ENCODE results near the gene EPAS1. TPM values are rescaled to one million over a fixed set of nuclear protein-coding genes. Genes with fewer than 3 reads are reported as not detected.
A peak's percentile ranks its signal among the peaks of the same experiment; 100 is the strongest.

EPAS1 gene
- polyA plus RNA-seq, 2 of the 4 experiments (the other 2 are of a cell fraction): 128 to 143 TPM

DNA sequence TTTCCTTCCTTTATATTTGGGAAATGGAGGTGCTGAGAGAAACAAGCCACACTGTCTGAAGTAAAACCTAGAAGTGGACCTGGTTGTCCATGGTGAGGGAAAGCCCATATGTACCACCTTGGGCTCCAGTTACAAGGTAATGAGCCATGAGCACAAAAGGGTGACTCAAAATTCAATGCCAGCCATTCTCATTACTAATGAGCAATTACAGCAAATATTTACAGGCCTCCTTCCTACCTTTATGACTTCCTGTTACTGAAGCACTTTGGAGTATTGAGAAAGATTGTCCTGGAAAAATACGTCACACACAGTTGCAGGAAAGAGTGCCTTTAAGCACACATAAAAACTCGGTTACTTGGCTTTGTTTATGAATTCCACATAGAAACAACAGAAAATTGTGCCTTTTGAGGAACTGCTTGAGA lies 9.1 kb downstream of the EPAS1 start (continued):
- TF ChIP-seq EP300 (IDR thresholded peaks at IDR 0.05): peak; percentile 84 to 89; a peak in 3 of 5 replicates
- no peak for TF ChIP-seq ZSCAN20 (CRISPR knock-in tag; IDR thresholded peaks at IDR 0.05)
- no peak for TF ChIP-seq KDM5A (IDR thresholded peaks at IDR 0.05)
- TF ChIP-seq TP53 (CRISPR knock-in tag; IDR thresholded peaks at IDR 0.05): no peak
- TF ChIP-seq CHD4 (IDR thresholded peaks at IDR 0.05; ENCODE audit: borderline replicate concordance): no peak
- TF ChIP-seq, protein P1, sequence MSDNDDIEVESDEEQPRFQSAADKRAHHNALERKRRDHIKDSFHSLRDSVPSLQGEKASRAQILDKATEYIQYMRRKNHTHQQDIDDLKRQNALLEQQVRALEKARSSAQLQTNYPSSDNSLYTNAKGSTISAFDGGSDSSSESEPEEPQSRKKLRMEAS (IDR thresholded peaks at IDR 0.05): no peak
- TF ChIP-seq, protein P2, sequence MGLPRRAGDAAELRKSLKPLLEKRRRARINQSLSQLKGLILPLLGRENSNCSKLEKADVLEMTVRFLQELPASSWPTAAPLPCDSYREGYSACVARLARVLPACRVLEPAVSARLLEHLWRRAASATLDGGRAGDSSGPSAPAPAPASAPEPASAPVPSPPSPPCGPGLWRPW (IDR thresholded peaks at IDR 0.05): 0 out of 2 replicates have a peak, but pooled peaks have one; percentile 54
- no peak for TF ChIP-seq HOXB5 (CRISPR knock-in tag; IDR thresholded peaks at IDR 0.05)
- TF ChIP-seq RAD21 (conservative IDR thresholded peaks at IDR 0.05 in 1 of 2, IDR thresholded peaks at IDR 0.05 in 1 of 2): peak in 1 of 2 experiments; percentile 32; a peak in 1 of 5 replicates
- TF ChIP-seq BHLHE40 (IDR thresholded peaks at IDR 0.05; ENCODE audit: low read depth, low read length): no peak
- no peak for TF ChIP-seq SREBF2 (IDR thresholded peaks at IDR 0.05)
- TF ChIP-seq PHF8 (IDR thresholded peaks at IDR 0.05; ENCODE audit: borderline replicate concordance, low read depth): no peak
- no peak for TF ChIP-seq HEYL (CRISPR knock-in tag; IDR thresholded peaks at IDR 0.05)
- TF ChIP-seq CBX2 (IDR thresholded peaks at IDR 0.05; ENCODE audit: borderline replicate concordance, low read depth): no peak
- TF ChIP-seq GATA3 (IDR thresholded peaks at IDR 0.05; ENCODE audit: borderline replicate concordance): peak; percentile 80
- TF ChIP-seq MAZ (IDR thresholded peaks at IDR 0.05; ENCODE audit: borderline replicate concordance, low read depth, low read length): no peak
- TF ChIP-seq, protein P3, sequence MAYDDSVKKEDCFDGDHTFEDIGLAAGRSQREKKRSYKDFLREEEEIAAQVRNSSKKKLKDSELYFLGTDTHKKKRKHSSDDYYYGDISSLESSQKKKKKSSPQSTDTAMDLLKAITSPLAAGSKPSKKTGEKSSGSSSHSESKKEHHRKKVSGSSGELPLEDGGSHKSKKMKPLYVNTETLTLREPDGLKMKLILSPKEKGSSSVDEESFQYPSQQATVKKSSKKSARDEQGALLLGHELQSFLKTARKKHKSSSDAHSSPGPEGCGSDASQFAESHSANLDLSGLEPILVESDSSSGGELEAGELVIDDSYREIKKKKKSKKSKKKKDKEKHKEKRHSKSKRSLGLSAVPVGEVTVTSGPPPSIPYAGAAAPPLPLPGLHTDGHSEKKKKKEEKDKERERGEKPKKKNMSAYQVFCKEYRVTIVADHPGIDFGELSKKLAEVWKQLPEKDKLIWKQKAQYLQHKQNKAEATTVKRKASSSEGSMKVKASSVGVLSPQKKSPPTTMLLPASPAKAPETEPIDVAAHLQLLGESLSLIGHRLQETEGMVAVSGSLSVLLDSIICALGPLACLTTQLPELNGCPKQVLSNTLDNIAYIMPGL (CRISPR knock-in tag; IDR thresholded peaks at IDR 0.05; ENCODE audit: borderline replicate concordance): no peak
- TF ChIP-seq, protein P4, sequence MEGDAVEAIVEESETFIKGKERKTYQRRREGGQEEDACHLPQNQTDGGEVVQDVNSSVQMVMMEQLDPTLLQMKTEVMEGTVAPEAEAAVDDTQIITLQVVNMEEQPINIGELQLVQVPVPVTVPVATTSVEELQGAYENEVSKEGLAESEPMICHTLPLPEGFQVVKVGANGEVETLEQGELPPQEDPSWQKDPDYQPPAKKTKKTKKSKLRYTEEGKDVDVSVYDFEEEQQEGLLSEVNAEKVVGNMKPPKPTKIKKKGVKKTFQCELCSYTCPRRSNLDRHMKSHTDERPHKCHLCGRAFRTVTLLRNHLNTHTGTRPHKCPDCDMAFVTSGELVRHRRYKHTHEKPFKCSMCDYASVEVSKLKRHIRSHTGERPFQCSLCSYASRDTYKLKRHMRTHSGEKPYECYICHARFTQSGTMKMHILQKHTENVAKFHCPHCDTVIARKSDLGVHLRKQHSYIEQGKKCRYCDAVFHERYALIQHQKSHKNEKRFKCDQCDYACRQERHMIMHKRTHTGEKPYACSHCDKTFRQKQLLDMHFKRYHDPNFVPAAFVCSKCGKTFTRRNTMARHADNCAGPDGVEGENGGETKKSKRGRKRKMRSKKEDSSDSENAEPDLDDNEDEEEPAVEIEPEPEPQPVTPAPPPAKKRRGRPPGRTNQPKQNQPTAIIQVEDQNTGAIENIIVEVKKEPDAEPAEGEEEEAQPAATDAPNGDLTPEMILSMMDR (IDR thresholded peaks at IDR 0.05): no peak
- TF ChIP-seq TFCP2L1 (CRISPR knock-in tag; IDR thresholded peaks at IDR 0.05): no peak
- TF ChIP-seq NR3C1 (IDR thresholded peaks at IDR 0.05): no peak
- no peak for TF ChIP-seq HOXA7 (CRISPR knock-in tag; IDR thresholded peaks at IDR 0.05)
- TF ChIP-seq CHD2 (IDR thresholded peaks at IDR 0.05; ENCODE audit: low read length, partially characterized antibody): no peak
- no peak for TF ChIP-seq POLR2AphosphoS2 (conservative IDR thresholded peaks at IDR 0.05; ENCODE audit: low read length)
- no peak for TF ChIP-seq EHMT2 (IDR thresholded peaks at IDR 0.05; ENCODE audit: low read depth)
- TF ChIP-seq MYC (IDR thresholded peaks at IDR 0.05; ENCODE audit: borderline replicate concordance, low read length): no peak
- TF ChIP-seq, protein P5, sequence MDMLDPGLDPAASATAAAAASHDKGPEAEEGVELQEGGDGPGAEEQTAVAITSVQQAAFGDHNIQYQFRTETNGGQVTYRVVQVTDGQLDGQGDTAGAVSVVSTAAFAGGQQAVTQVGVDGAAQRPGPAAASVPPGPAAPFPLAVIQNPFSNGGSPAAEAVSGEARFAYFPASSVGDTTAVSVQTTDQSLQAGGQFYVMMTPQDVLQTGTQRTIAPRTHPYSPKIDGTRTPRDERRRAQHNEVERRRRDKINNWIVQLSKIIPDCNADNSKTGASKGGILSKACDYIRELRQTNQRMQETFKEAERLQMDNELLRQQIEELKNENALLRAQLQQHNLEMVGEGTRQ (IDR thresholded peaks at IDR 0.05): no peak
- no peak for TF ChIP-seq HOXB13 (CRISPR knock-in tag; IDR thresholded peaks at IDR 0.05; ENCODE audit: low read depth)
- TF ChIP-seq, protein P6, sequence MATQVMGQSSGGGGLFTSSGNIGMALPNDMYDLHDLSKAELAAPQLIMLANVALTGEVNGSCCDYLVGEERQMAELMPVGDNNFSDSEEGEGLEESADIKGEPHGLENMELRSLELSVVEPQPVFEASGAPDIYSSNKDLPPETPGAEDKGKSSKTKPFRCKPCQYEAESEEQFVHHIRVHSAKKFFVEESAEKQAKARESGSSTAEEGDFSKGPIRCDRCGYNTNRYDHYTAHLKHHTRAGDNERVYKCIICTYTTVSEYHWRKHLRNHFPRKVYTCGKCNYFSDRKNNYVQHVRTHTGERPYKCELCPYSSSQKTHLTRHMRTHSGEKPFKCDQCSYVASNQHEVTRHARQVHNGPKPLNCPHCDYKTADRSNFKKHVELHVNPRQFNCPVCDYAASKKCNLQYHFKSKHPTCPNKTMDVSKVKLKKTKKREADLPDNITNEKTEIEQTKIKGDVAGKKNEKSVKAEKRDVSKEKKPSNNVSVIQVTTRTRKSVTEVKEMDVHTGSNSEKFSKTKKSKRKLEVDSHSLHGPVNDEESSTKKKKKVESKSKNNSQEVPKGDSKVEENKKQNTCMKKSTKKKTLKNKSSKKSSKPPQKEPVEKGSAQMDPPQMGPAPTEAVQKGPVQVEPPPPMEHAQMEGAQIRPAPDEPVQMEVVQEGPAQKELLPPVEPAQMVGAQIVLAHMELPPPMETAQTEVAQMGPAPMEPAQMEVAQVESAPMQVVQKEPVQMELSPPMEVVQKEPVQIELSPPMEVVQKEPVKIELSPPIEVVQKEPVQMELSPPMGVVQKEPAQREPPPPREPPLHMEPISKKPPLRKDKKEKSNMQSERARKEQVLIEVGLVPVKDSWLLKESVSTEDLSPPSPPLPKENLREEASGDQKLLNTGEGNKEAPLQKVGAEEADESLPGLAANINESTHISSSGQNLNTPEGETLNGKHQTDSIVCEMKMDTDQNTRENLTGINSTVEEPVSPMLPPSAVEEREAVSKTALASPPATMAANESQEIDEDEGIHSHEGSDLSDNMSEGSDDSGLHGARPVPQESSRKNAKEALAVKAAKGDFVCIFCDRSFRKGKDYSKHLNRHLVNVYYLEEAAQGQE (IDR thresholded peaks at IDR 0.05): no peak
- TF ChIP-seq HDAC2 (IDR thresholded peaks at IDR 0.05): no peak
- peak; percentile 84 for TF ChIP-seq JUNB (IDR thresholded peaks at IDR 0.05)
- TF ChIP-seq, protein P7, sequence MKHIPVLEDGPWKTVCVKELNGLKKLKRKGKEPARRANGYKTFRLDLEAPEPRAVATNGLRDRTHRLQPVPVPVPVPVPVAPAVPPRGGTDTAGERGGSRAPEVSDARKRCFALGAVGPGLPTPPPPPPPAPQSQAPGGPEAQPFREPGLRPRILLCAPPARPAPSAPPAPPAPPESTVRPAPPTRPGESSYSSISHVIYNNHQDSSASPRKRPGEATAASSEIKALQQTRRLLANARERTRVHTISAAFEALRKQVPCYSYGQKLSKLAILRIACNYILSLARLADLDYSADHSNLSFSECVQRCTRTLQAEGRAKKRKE (CRISPR knock-in tag; IDR thresholded peaks at IDR 0.05; ENCODE audit: low read depth): no peak
- TF ChIP-seq RNF2 (IDR thresholded peaks at IDR 0.05; ENCODE audit: borderline replicate concordance, low read depth): no peak
- TF ChIP-seq NFE2L2 (conservative IDR thresholded peaks at IDR 0.05; ENCODE audit: low read length): no peak
- TF ChIP-seq ZFP36 (IDR thresholded peaks at IDR 0.05; ENCODE audit: borderline replicate concordance, partially characterized antibody): no peak
- TF ChIP-seq SMC3 (IDR thresholded peaks at IDR 0.05): peak; percentile 36; the same call in 1 of the 3 replicates
